ENCODE data around the gene DIP2C.

DNA sequence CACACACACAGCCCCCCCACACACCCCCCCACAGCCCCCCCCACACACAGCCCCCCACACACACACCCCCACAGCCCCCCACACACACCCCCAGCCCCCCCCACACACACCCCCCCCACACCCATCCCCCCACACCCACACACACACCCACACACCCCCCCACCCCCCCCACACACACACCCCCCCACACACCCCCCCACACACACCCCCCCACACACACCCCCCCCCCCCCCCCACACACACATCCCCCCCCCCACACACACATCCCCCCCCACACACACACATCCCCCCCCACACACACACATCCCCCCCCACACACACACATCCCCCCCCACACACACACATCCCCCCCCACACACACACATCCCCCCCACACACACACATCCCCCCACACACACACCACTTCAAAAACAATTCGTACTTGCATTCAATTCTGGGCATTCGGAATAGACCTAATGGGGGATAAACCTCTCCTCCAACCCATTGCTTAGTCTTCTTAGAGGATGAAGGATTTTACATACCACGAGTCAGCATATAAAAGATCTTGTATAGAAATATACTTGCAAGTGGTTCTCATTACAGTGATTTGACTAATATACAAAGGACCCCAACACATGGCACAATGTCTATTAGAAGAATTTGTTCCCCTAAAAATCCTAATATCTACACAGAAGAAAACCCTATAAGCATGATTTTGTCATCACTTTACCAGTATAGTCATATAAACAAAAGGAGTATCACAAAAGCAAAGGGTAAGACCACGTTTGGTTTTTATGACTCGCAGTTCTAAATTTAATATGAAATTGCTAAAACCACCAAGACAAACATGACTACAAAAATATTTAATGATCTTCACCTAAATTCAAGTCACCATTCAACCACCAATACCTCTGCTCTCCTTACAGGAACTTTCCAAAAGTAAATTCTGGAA lies 80.9 kb downstream of the DIP2C start:
- TF ChIP-seq EP300 (IDR thresholded peaks at IDR 0.05; ENCODE audit: low read depth) (no peak), POLR2A (IDR thresholded peaks at IDR 0.05) (no peak)
- TF ChIP-seq, protein P1, sequence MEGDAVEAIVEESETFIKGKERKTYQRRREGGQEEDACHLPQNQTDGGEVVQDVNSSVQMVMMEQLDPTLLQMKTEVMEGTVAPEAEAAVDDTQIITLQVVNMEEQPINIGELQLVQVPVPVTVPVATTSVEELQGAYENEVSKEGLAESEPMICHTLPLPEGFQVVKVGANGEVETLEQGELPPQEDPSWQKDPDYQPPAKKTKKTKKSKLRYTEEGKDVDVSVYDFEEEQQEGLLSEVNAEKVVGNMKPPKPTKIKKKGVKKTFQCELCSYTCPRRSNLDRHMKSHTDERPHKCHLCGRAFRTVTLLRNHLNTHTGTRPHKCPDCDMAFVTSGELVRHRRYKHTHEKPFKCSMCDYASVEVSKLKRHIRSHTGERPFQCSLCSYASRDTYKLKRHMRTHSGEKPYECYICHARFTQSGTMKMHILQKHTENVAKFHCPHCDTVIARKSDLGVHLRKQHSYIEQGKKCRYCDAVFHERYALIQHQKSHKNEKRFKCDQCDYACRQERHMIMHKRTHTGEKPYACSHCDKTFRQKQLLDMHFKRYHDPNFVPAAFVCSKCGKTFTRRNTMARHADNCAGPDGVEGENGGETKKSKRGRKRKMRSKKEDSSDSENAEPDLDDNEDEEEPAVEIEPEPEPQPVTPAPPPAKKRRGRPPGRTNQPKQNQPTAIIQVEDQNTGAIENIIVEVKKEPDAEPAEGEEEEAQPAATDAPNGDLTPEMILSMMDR (IDR thresholded peaks at IDR 0.05): no peak

All from transverse colon (tissue), 3 donors.